Vagina (tissue), 2 donors: ENCODE measurements around the gene TEAD1. TPM values are rescaled to one million over a fixed set of nuclear protein-coding genes. Genes with fewer than 3 reads are reported as not detected.

ENCODE experiments used
- DNase-seq, 2 donors: peaks; one replicate each; pipeline ENCODE4 v3.0.0-alpha.2; 2017; ENCODE audit errors: extremely low spot score in 2 of 2
- H3K27ac ChIP-seq: fragments of 200-600 bp; sonication (generic); one replicate; pipeline ENCODE4 v1.5.1; 2019
- H3K27me3 ChIP-seq: fragments of 200-600 bp; sonication (generic); one replicate; pipeline ENCODE4 v1.5.1; 2019
- H3K36me3 ChIP-seq, 2 donors: fragments of 200-600 bp; sonication (generic); one replicate each; pipeline ENCODE4 v1.5.1; 2017 to 2019
- H3K4me1 ChIP-seq: fragments of 200-600 bp; sonication (generic); one replicate; pipeline ENCODE4 v1.5.1; 2019
- H3K4me3 ChIP-seq, 2 donors: fragments of 200-600 bp; sonication (generic); 1 replicate in 1 of 2; 2 replicates in 1 of 2; pipeline ENCODE4 v1.5.1; 2016 to 2019
- H3K9me3 ChIP-seq: fragments of 200-600 bp; sonication (generic); one replicate; pipeline ENCODE4 v1.5.1; 2019
- CTCF ChIP-seq, 3 experiments: fragments of 450-650 bp in 2 of 3; fragments of 200-600 bp in 1 of 3; sonication (generic) in 1 of 3; IDR thresholded peaks; one replicate each; pipeline ENCODE4 v1.5.1; 2017 to 2019; ENCODE audit warnings: antibody characterized with exemption in 3 of 3, mild to moderate bottlenecking in 2 of 3, moderate library complexity in 2 of 3
- POLR2A ChIP-seq, 2 donors: fragments of 450-650 bp; IDR thresholded peaks; one replicate each; pipeline ENCODE4 v1.6.1; 2017; ENCODE audit warnings: antibody characterized with exemption in 2 of 2, mild to moderate bottlenecking in 2 of 2, moderate library complexity in 2 of 2
- POLR2AphosphoS5 ChIP-seq, 2 donors: sonication (generic); formaldehyde crosslinking; IDR thresholded peaks; one replicate each; pipeline ENCODE4 v1.9.0; 2017; ENCODE audit warnings: antibody characterized with exemption in 2 of 2, mild to moderate bottlenecking in 2 of 2, low read depth in 1 of 2; ENCODE audit not compliant: insufficient read depth in 1 of 2
- intact Hi-C: fragments of 100-400 bp; cut with DNase I; formaldehyde crosslinking; loops from one replicate; pipeline ENCODE4 v1.15.1; 2023
- total RNA-seq: library from RNA; depleted of rRNA; stranded (reverse); fragments of >200 nt; gene quantifications from one replicate; pipeline ENCODE4 v1.2.3, GENCODE V29; 2016

Gene TEAD1
- total RNA-seq, 1 donor from 2014 or later = 50.3 TPM

DNA sequence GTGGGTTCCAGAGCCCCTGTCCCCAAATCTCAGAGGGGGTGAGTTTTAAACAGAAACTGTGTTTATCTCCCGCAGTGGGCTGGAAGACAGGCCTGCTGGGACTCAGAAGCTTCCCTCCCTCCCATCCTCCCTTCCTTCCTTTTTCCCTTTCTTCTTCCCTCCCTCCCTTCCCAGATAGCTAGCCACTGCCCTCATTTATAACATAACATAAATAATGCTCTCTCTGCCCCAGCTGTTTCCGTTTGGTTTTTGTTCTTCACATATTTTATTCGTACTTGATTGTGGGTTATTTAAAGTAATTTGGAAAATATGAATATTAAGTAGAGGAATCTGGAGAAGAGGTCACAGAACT is 140.9 kb downstream of the TEAD1 start:
- Histone ChIP-seq H3K27me3 (no peaks in the 10 kb centered on the region), H3K27ac (peak overlapping the region; percentile 80), H3K9me3 (no peaks in the 10 kb centered on the region), H3K4me1 (peaks cover 53% of the 10 kb centered on the region), H3K4me3 (peak overlapping the region; percentile 7 to 38), H3K36me3 (no peaks in the 10 kb centered on the region)
- TF ChIP-seq POLR2A (IDR thresholded peaks at IDR 0.05) = no peak
- TF ChIP-seq CTCF (IDR thresholded peaks at IDR 0.05) = no peak
- TF ChIP-seq POLR2AphosphoS5 (IDR thresholded peaks at IDR 0.05; ENCODE audit: insufficient read depth in 1 of 2, low read depth in 1 of 2) = no peak
- intact Hi-C loops = loop anchor here (10.0 kb wide), 1 partner anchor 140 kb away; the partner anchor contains the start of gene TEAD1
- no peak for DNase-seq

GRCh38 chr11:12815931-12816494 is 141.8 kb downstream of the TEAD1 start:
- peak overlapping the region; percentile 80 for H3K27ac ChIP-seq
- H3K9me3 ChIP-seq = no peaks in the 10 kb centered on the region
- TF ChIP-seq POLR2AphosphoS5 (IDR thresholded peaks at IDR 0.05; ENCODE audit: insufficient read depth in 1 of 2, low read depth in 1 of 2) = no peak
- TF ChIP-seq CTCF (IDR thresholded peaks at IDR 0.05) = no peak
- TF ChIP-seq POLR2A (IDR thresholded peaks at IDR 0.05) = no peak
- H3K36me3 ChIP-seq = no peaks in the 10 kb centered on the region
- intact Hi-C loops = loop anchor here (10.0 kb wide), 1 partner anchor 141 kb away; the partner anchor contains the start of gene TEAD1
- H3K4me3 ChIP-seq = no peak overlapping the region
- H3K27me3 ChIP-seq = no peaks in the 10 kb centered on the region
- no peak for DNase-seq
- H3K4me1 ChIP-seq = peaks cover 44% of the 10 kb centered on the region

GRCh38 chr11:12817681-12818332 is 143.6 kb downstream of the TEAD1 start:
- Histone ChIP-seq H3K4me3 (no peak overlapping the region), H3K36me3 (no peaks in the 10 kb centered on the region), H3K9me3 (no peaks in the 10 kb centered on the region), H3K4me1 (peaks cover 39% of the 10 kb centered on the region), H3K27ac (no peak overlapping the region), H3K27me3 (no peaks in the 10 kb centered on the region)
- DNase-seq = no peak
- intact Hi-C loops = loop anchor here (10.0 kb wide), 1 partner anchor 143 kb away; the partner anchor contains the start of gene TEAD1
- TF ChIP-seq POLR2A (IDR thresholded peaks at IDR 0.05) (no peak), POLR2AphosphoS5 (IDR thresholded peaks at IDR 0.05; ENCODE audit: insufficient read depth in 1 of 2, low read depth in 1 of 2) (no peak), CTCF (IDR thresholded peaks at IDR 0.05) (no peak)

DNA sequence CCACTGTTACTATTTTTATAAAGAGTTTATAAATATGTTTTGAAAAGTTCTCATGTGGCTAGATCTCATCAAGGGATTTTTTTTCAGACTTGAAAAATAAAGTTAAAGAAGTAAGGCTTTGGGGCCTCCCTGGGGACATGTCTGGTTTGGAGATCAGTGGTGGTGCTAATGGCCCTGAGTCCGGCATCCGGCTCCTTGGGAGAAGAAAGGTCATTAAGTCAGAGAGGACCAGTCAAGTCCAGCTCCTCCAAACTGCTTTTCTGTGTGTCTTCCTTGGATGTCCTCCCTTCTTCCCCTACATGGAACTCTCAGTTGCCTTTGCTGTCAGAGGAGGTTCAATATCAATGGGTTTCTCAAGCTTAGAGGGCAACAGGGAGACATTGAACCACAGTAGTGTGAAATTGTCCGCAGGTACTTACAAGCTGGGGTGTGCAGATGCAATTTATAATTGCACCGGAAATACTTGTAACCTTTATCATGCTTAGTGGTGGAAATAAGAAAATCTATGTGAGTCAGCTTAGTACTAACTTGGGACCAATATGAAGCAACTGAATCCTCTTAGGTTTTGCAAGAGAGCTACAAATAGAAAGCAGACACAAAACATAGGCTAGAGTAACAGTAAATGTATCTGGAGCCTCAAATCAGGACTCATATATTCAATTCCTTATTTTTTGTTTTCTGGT is 144.3 kb downstream of the TEAD1 start:
- H3K27me3 ChIP-seq = no peaks in the 10 kb centered on the region
- no peaks in the 10 kb centered on the region for H3K9me3 ChIP-seq
- no peak overlapping the region for H3K27ac ChIP-seq
- DNase-seq = no peak
- TF ChIP-seq POLR2AphosphoS5 (IDR thresholded peaks at IDR 0.05; ENCODE audit: insufficient read depth in 1 of 2, low read depth in 1 of 2) (no peak), CTCF (IDR thresholded peaks at IDR 0.05) (no peak), POLR2A (IDR thresholded peaks at IDR 0.05) (no peak)
- H3K36me3 ChIP-seq = no peaks in the 10 kb centered on the region
- H3K4me1 ChIP-seq = peaks cover 33% of the 10 kb centered on the region
- H3K4me3 ChIP-seq = no peak overlapping the region
- intact Hi-C loops = loop anchor here (10.0 kb wide), 1 partner anchor 144 kb away; the partner anchor contains the start of gene TEAD1
